Esophagus squamous epithelium (tissue), 4 donors: ENCODE data around the gene MAGT1.

Source experiments
- CTCF ChIP-seq, 6 experiments: fragments of 450-650 bp in 4 of 6; fragments of 200-600 bp in 2 of 6; sonication (generic) in 2 of 6; IDR thresholded peaks; one replicate each; pipeline ENCODE4 v1.5.1; 2016 to 2019; ENCODE audit warnings: antibody characterized with exemption in 6 of 6, mild to moderate bottlenecking in 4 of 6, moderate library complexity in 4 of 6
- POLR2A ChIP-seq, 4 donors: fragments of 450-650 bp; IDR thresholded peaks; one replicate each; pipeline ENCODE4 v1.6.1; 2017; ENCODE audit warnings: antibody characterized with exemption in 4 of 4, mild to moderate bottlenecking in 4 of 4, moderate library complexity in 3 of 4

GRCh38 chrX:77788050-77788449, 107.2 kb downstream of the MAGT1 start:
- no peak for TF ChIP-seq CTCF (IDR thresholded peaks at IDR 0.05)
- no peak for TF ChIP-seq POLR2A (IDR thresholded peaks at IDR 0.05)
